Chondrocyte (in vitro differentiated cells): ENCODE data around the gene PYDC1. TPM values are rescaled to one million over a fixed set of nuclear protein-coding genes. Genes with fewer than 3 reads are reported as not detected.
A peak's percentile ranks its signal among the peaks of the same experiment; 100 is the strongest.

ENCODE experiments used
- DNase-seq: peaks from one replicate; pipeline ENCODE4 v3.0.0; 2021; ENCODE audit warnings: mixed read lengths, low spot score
- H3K27ac Mint-ChIP-seq: one replicate; pipeline ENCODE4 v1.8.0; 2021; ENCODE audit warnings: mild to moderate bottlenecking, moderate library complexity, mixed read lengths; ENCODE audit not compliant: unreplicated experiment
- H3K27me3 Mint-ChIP-seq: 2 replicates; pipeline ENCODE4 v1.8.0; 2021; ENCODE audit warnings: low read depth, mixed read lengths
- H3K36me3 Mint-ChIP-seq: 2 replicates; pipeline ENCODE4 v1.8.0; 2021; ENCODE audit warnings: low read depth, mixed read lengths
- H3K4me1 Mint-ChIP-seq: 2 replicates; pipeline ENCODE4 v1.8.0; 2021; ENCODE audit warnings: low read depth, mild to moderate bottlenecking, mixed read lengths
- H3K4me3 Mint-ChIP-seq: one replicate; pipeline ENCODE4 v1.8.0; 2021; ENCODE audit warnings: mild to moderate bottlenecking, moderate library complexity, mixed read lengths; ENCODE audit not compliant: unreplicated experiment
- H3K9me3 Mint-ChIP-seq: 2 replicates; pipeline ENCODE4 v1.8.0; 2021; ENCODE audit warnings: low read depth, mixed read lengths
- long read RNA-seq: library from polyadenylated mRNA; stranded (forward); transcript quantifications from one replicate; pipeline ENCODE4 v2.0.0, GENCODE V29; 2021
- total RNA-seq: library from RNA; stranded (reverse); gene quantifications from 3 replicates; pipeline ENCODE4 v1.2.1, GENCODE V29; 2021
- TF ChIP-seq, protein P1 (sequence below): fragments of 200-600 bp; sonication (generic); IDR thresholded peaks from 2 replicates; pipeline ENCODE4 v1.5.0; 2021; ENCODE audit warnings: antibody characterized with exemption, mild to moderate bottlenecking, moderate library complexity

PYDC1 gene
- total RNA-seq = not detected in 3 replicates
- long read RNA-seq = 0 reads

GRCh38 chr16:31216422-31217135 is at the start of gene PYDC1:
TSS of gene PYDC1 (minus strand) at chr16:31217135. CDS start at chr16:31217028, 107 bp downstream.
- H3K9me3 Mint-ChIP-seq = no peaks in the 10 kb centered on the region
- DNase-seq = no peak
- TF ChIP-seq, protein P1, sequence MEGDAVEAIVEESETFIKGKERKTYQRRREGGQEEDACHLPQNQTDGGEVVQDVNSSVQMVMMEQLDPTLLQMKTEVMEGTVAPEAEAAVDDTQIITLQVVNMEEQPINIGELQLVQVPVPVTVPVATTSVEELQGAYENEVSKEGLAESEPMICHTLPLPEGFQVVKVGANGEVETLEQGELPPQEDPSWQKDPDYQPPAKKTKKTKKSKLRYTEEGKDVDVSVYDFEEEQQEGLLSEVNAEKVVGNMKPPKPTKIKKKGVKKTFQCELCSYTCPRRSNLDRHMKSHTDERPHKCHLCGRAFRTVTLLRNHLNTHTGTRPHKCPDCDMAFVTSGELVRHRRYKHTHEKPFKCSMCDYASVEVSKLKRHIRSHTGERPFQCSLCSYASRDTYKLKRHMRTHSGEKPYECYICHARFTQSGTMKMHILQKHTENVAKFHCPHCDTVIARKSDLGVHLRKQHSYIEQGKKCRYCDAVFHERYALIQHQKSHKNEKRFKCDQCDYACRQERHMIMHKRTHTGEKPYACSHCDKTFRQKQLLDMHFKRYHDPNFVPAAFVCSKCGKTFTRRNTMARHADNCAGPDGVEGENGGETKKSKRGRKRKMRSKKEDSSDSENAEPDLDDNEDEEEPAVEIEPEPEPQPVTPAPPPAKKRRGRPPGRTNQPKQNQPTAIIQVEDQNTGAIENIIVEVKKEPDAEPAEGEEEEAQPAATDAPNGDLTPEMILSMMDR = no peak
- H3K36me3 Mint-ChIP-seq = no peaks in the 10 kb centered on the region
- H3K4me3 Mint-ChIP-seq = peak within 1 kb of the TSS; percentile 31
- peaks cover 20% of the 10 kb centered on the region for H3K4me1 Mint-ChIP-seq
- H3K27ac Mint-ChIP-seq = no peak within 1 kb of the TSS
- H3K27me3 Mint-ChIP-seq = peaks cover 57% of the 10 kb centered on the region

DNA sequence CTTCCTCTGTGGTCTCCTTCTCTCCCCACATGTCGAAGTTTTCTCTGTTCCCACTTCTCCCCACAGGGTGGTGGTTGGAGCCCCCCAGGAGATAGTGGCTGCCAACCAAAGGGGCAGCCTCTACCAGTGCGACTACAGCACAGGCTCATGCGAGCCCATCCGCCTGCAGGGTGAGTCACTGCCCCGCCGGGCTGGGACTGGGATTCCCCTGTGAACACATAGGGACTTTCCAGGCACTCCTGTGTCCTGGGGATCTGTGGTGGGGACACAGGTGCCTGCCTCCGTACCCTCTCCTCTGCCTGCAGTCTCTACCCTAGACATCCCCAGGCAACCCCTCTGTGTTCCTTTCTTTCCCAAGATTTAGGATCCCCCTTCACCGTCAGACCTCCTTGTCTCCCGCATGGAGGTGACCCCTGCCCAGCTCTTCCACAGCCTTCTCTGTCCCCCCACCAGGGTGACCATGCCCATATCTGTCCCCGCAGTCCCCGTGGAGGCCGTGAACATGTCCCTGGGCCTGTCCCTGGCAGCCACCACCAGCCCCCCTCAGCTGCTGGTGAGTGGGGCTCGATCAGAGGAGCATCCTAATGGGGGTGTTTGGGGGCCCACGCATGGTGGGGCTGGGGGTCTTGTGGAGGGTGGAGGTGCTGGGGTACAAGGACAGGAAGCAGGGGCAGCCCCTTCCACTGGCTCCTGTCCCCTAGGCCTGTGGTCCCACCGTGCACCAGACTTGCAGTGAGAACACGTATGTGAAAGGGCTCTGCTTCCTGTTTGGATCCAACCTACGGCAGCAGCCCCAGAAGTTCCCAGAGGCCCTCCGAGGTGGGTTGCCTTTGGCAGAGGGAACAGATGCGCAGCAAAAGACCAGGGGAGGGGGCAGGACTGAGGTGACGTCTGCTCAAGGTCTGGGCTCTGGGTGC is 48.7 kb upstream of the PYDC1 start:
- H3K4me1 Mint-ChIP-seq = no peaks in the 10 kb centered on the region
- no peak overlapping the region for H3K4me3 Mint-ChIP-seq
- TF ChIP-seq, protein P1 = no peak
- no peaks in the 10 kb centered on the region for H3K36me3 Mint-ChIP-seq
- no peak overlapping the region for H3K27ac Mint-ChIP-seq
- no peaks in the 10 kb centered on the region for H3K9me3 Mint-ChIP-seq
- peaks cover 34% of the 10 kb centered on the region for H3K27me3 Mint-ChIP-seq
- no peak for DNase-seq

DNA sequence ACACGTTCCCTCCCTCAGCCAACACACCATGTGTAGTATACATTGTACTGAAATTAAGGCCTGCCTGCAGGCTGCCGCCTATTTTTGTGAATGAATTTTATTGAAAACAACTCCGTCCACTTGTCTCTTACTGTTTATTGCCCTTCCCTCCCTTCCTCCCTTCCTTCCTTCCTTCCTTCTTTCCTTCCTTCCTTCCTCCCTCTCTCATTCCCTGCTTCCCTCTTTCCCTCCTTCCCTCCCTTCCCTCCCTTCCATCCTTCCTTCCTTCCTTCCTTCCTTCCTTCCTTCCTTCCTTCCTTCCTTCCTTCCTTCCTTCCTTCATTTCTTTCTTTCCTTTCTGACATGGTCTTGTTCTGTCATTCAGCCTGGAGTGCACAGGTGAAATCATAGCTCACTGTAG is 45.1 kb upstream of the PYDC1 start:
- no peaks in the 10 kb centered on the region for H3K9me3 Mint-ChIP-seq
- DNase-seq = no peak
- no peaks in the 10 kb centered on the region for H3K36me3 Mint-ChIP-seq
- peaks cover 22% of the 10 kb centered on the region for H3K27me3 Mint-ChIP-seq
- no peak overlapping the region for H3K4me3 Mint-ChIP-seq
- no peaks in the 10 kb centered on the region for H3K4me1 Mint-ChIP-seq
- no peak overlapping the region for H3K27ac Mint-ChIP-seq
- TF ChIP-seq, protein P1 = no peak

DNA sequence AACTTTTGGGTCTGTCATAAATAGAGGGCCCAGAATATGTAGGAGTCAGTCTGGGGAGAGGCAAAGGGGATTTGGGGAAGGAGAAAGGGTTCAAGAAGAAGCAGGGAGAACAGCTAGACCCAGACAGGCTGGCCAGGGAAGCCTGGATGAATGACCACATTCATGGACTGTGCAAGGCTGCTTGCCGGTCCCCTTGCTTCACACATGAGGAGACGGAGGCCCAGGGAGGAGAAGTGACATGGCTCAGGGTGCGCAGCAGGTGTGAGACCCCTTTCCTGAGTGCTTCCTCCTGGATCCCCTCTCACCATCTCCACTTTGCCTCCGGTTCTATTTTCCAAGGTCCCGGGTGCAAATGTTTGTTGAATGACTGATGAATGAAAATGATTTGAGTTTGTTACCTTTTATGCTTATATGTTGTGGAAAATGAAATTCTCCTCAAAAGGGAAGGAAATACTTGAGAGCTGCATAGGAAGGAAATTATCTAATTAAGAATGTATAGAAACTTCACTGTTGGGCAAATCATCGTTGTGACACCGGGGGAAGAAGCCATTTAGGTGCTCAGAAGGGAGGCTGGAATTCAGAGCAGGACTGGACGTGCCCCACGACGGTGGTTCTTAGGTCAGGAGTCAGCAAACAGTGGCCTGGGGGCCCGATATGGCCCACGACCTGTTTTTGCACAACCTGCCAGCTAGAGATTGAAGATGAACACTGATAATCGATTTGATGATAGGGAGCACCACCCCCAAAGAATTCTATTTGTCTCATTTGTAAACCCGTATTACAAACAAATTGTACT is 43.4 kb upstream of the PYDC1 start:
- H3K27ac Mint-ChIP-seq = no peak overlapping the region
- no peaks in the 10 kb centered on the region for H3K36me3 Mint-ChIP-seq
- TF ChIP-seq, protein P1 = no peak
- peaks cover 23% of the 10 kb centered on the region for H3K27me3 Mint-ChIP-seq
- no peaks in the 10 kb centered on the region for H3K4me1 Mint-ChIP-seq
- H3K9me3 Mint-ChIP-seq = no peaks in the 10 kb centered on the region
- no peak overlapping the region for H3K4me3 Mint-ChIP-seq
- no peak for DNase-seq

DNA sequence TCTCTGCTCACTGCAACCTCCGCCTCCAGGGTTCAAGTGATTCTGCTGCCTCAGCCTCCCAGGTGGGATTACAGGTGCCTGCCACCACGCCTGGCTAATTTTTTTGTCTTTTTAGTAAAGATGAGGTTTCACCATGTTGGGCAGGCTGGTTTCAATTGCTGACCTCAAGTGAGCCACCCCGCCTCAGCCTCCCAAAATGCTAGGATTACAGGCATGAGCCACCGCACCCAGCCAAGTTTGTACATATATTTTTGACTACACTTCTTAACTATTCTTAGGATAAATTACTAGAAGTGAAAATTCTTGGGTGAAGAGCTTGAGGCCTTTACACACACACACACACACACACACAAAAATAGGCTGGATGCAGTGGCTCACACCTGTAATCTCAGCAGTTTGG is 41.4 kb upstream of the PYDC1 start:
- H3K36me3 Mint-ChIP-seq = no peaks in the 10 kb centered on the region
- H3K4me3 Mint-ChIP-seq = no peak overlapping the region
- DNase-seq = no peak
- no peak overlapping the region for H3K27ac Mint-ChIP-seq
- peaks cover 31% of the 10 kb centered on the region for H3K27me3 Mint-ChIP-seq
- TF ChIP-seq, protein P1 = no peak
- H3K9me3 Mint-ChIP-seq = no peaks in the 10 kb centered on the region
- H3K4me1 Mint-ChIP-seq = no peaks in the 10 kb centered on the region
